IMR-90 (cell line): Measurements from ENCODE around the gene HSFX4.

Source experiments
- CTCF ChIP-seq: conservative IDR thresholded peaks from 2 replicates; pipeline ENCODE4 v1.5.1; 2012; ENCODE audit warnings: mild to moderate bottlenecking, low read depth, low read length, improper control_type of control experiment
- ELK1 ChIP-seq: fragments of 150-350 bp; IDR thresholded peaks from 2 replicates; pipeline ENCODE4 v1.6.1; 2016; ENCODE audit warnings: low read depth, mild to moderate bottlenecking, low read length, moderate library complexity, borderline replicate concordance
- FOS ChIP-seq: fragments of 150-350 bp; IDR thresholded peaks from 2 replicates; pipeline ENCODE4 v1.6.1; 2016; ENCODE audit warnings: low read depth, low read length
- MAFK ChIP-seq: IDR thresholded peaks from 2 replicates; pipeline ENCODE4 v1.6.1; 2012; ENCODE audit warnings: low read depth, low read length, improper control_type of control experiment
- RAD21 ChIP-seq: IDR thresholded peaks from 2 replicates; pipeline ENCODE4 v1.6.1; 2012; ENCODE audit warnings: low read length, improper control_type of control experiment
- RFX5 ChIP-seq: IDR thresholded peaks from 2 replicates; pipeline ENCODE4 v1.8.0; 2012; ENCODE audit warnings: low read depth, mild to moderate bottlenecking, low read length, moderate library complexity

- TF ChIP-seq CTCF, result no peak
- TF ChIP-seq ELK1, result no peak
- TF ChIP-seq FOS, result no peak
- no peak for TF ChIP-seq RFX5
- no peak for TF ChIP-seq RAD21
- TF ChIP-seq MAFK, result no peak
Observed at GRCh38 chrX:149908308-149908707, 21.1 kb upstream of the HSFX4 start.
